GM10266 (cell line): ENCODE data around the gene ATOH1.

Source experiments
- DNase-seq: peaks from one replicate; pipeline ENCODE4 v3.0.0; 2012; ENCODE audit errors: extremely low spot score
- CTCF ChIP-seq: IDR thresholded peaks from 2 replicates; pipeline ENCODE4 v1.5.1; 2012; ENCODE audit warnings: mild to moderate bottlenecking, low read depth; ENCODE audit not compliant: control insufficient read depth, insufficient read depth; ENCODE audit errors: missing control alignments

The ATOH1 gene

GRCh38 chr4:93827272-93827947, 1.1 kb upstream of the ATOH1 start:
- no peak for TF ChIP-seq CTCF
- DNase-seq = no peak

- no peak for DNase-seq
- no peak for TF ChIP-seq CTCF
Measured at GRCh38 chr4:93828995-93829819, 654 bp downstream of the ATOH1 start.

GRCh38 chr4:93829820-93830687, 1.5 kb downstream of the ATOH1 start:
- DNase-seq = no peak
- TF ChIP-seq CTCF = no peak

- DNase-seq = no peak
- no peak for TF ChIP-seq CTCF
Measured at GRCh38 chr4:93831716-93832496, 3.4 kb downstream of the ATOH1 start.

GRCh38 chr4:93834249-93835066, 5.9 kb downstream of the ATOH1 start:
- DNase-seq = no peak
- TF ChIP-seq CTCF = no peak

GRCh38 chr4:93835929-93836328, 7.4 kb downstream of the ATOH1 start:
- no peak for DNase-seq
- TF ChIP-seq CTCF = no peak
